Measurements from ENCODE around the gene FGFR3. TPM values are rescaled to one million over a fixed set of nuclear protein-coding genes. Genes with fewer than 3 reads are reported as not detected.
A peak's percentile ranks its signal among the peaks of the same experiment; 100 is the strongest.

Gene FGFR3
- total and polyA plus RNA-seq, 2 donors: 3.8 to 13.2 TPM

DNA sequence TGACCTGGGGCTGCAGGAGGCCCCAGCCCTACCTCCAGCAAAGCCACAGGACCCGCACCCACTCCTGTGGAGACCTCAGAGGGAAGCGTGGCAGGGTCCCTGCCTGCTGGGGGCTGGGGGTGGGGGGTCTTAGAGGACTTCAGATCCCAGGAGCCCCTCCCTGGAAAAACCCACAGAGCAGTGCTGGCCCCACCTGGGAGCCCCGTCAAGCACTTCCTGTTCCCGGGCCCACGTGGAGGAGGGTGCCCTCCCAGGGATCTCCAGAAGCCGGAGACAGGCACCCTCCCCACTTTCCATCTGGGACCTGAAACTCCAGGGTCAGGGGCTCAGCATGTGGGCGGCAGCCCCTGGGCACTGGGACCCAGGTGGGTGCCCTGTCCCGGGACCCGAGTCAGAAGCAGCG, 39.8 kb upstream of the FGFR3 start:
- peaks cover 9 to 50% of the 10 kb centered on the region in 2 donors for H3K4me1 ChIP-seq (ENCODE audit: control insufficient read depth in 2 of 2, insufficient read depth in 2 of 2, low read length in 2 of 2)
- 66% methylated on average over 10 of the region's 10 CpGs for WGBS

DNA sequence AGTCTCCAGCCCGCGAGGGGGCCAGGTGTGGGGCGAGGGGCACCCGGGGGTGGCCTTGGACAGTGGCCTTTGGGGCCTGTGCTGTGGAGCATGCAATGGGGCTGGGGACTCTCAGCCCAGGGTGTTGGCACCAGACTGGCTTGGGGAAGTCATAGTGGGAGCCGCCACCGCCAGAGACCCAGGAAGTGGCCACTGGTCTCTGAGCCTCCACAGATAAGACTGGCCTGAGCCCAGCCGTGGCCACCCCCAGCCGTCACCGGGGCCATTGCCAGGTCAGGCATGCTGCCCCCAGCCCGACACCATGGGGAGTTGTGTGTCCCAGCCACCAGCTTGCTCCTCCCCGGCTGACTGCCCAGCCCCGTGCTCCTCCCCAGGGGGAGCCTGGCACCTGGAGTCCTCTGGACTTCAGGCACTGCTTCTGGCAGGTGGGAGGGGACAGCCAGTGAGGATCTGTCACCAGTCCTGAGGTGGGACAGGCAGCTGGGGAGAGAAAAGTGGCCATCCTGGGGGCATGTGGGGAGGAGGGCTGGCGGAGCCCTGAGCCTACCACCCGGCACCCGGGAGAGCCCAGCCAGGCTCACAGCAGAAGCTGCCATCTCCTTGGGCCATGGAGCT, 39.3 kb upstream of the FGFR3 start:
- Histone ChIP-seq H3K4me3 (ENCODE audit: low read length in 2 of 2) (no peak overlapping the region), H3K27ac (ENCODE audit: low read depth in 1 of 2, low read length in 1 of 2) (peak overlapping the region in 1 of 2 donors; percentile 17), H3K27me3 (ENCODE audit: control insufficient read depth in 2 of 2, insufficient read depth in 1 of 2, low read length in 1 of 2) (no peaks in the 10 kb centered on the region), H3K4me1 (ENCODE audit: control insufficient read depth in 2 of 2, insufficient read depth in 2 of 2, low read length in 2 of 2) (peaks cover 9 to 45% of the 10 kb centered on the region in 2 donors), H3K9me3 (ENCODE audit: control insufficient read depth in 2 of 2, insufficient read depth in 1 of 2, low read length in 1 of 2) (no peaks in the 10 kb centered on the region), H3K36me3 (ENCODE audit: control insufficient read depth in 2 of 2, insufficient read depth in 2 of 2, low read length in 1 of 2) (no peaks in the 10 kb centered on the region)
- DNase-seq (ENCODE audit: low read depth in 6 of 9, low spot score in 9 of 9): no peak
- 94% methylated on average over 15 of the region's 15 CpGs for WGBS

More for the DNA sequence above, 39.8 kb upstream of the FGFR3 start:
- H3K27ac ChIP-seq (ENCODE audit: low read depth in 1 of 2, low read length in 1 of 2): peak overlapping the region; percentile 26 to 64
- DNase-seq (ENCODE audit: low read depth in 6 of 9, low spot score in 9 of 9): no peak
- H3K9me3 ChIP-seq (ENCODE audit: control insufficient read depth in 2 of 2, insufficient read depth in 1 of 2, low read length in 1 of 2): no peaks in the 10 kb centered on the region
- no peaks in the 10 kb centered on the region for H3K36me3 ChIP-seq (ENCODE audit: control insufficient read depth in 2 of 2, insufficient read depth in 2 of 2, low read length in 1 of 2)
- no peak overlapping the region for H3K4me3 ChIP-seq (ENCODE audit: low read length in 2 of 2)
- H3K27me3 ChIP-seq (ENCODE audit: control insufficient read depth in 2 of 2, insufficient read depth in 1 of 2, low read length in 1 of 2): peaks cover 0 to 3% of the 10 kb centered on the region in 2 donors

- no peaks in the 10 kb centered on the region for H3K36me3 ChIP-seq (ENCODE audit: control insufficient read depth in 2 of 2, insufficient read depth in 2 of 2, low read length in 1 of 2)
- no peaks in the 10 kb centered on the region for H3K27me3 ChIP-seq (ENCODE audit: control insufficient read depth in 2 of 2, insufficient read depth in 1 of 2, low read length in 1 of 2)
- H3K4me3 ChIP-seq (ENCODE audit: low read length in 2 of 2): no peak overlapping the region
- 66% methylated on average over 5 of the region's 5 CpGs for WGBS
- DNase-seq (ENCODE audit: low read depth in 6 of 9, low spot score in 9 of 9): no peak
- no peaks in the 10 kb centered on the region for H3K9me3 ChIP-seq (ENCODE audit: control insufficient read depth in 2 of 2, insufficient read depth in 1 of 2, low read length in 1 of 2)
- peaks cover 9 to 44% of the 10 kb centered on the region in 2 donors for H3K4me1 ChIP-seq (ENCODE audit: control insufficient read depth in 2 of 2, insufficient read depth in 2 of 2, low read length in 2 of 2)
- H3K27ac ChIP-seq (ENCODE audit: low read depth in 1 of 2, low read length in 1 of 2): no peak overlapping the region
Measured at GRCh38 chr4:1754336-1754735, 38.8 kb upstream of the FGFR3 start.

DNA sequence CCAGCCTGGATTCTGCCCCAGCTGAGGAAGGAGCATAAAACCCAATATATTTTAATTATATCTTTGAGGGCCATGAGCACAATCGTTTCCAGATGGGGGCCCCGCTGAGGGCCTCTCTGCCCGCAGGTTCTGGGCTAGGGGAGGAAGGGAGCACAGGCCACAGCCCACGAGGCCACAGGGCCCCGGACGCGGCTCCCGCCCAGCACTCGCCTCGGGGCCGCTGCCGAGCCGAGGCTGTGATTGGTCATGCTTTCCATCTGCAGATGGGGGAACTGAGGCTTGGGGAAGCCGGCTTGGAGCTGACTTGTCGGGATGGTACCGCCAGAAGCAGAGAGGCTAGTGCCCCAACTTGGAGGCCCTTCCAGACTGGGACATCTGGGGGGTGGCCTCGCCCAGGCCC, 37.8 kb upstream of the FGFR3 start:
- H3K4me3 ChIP-seq (ENCODE audit: low read length in 2 of 2): no peak overlapping the region
- peaks cover 0 to 2% of the 10 kb centered on the region in 2 donors for H3K27me3 ChIP-seq (ENCODE audit: control insufficient read depth in 2 of 2, insufficient read depth in 1 of 2, low read length in 1 of 2)
- no peak overlapping the region for H3K27ac ChIP-seq (ENCODE audit: low read depth in 1 of 2, low read length in 1 of 2)
- 91% methylated on average over 17 of the region's 17 CpGs for WGBS
- no peaks in the 10 kb centered on the region for H3K9me3 ChIP-seq (ENCODE audit: control insufficient read depth in 2 of 2, insufficient read depth in 1 of 2, low read length in 1 of 2)
- H3K36me3 ChIP-seq (ENCODE audit: control insufficient read depth in 2 of 2, insufficient read depth in 2 of 2, low read length in 1 of 2): no peaks in the 10 kb centered on the region
- H3K4me1 ChIP-seq (ENCODE audit: control insufficient read depth in 2 of 2, insufficient read depth in 2 of 2, low read length in 2 of 2): peaks cover 9 to 46% of the 10 kb centered on the region in 2 donors
- DNase-seq (ENCODE audit: low read depth in 6 of 9, low spot score in 9 of 9): no peak

GRCh38 chr4:1756079-1756478, 37.0 kb upstream of the FGFR3 start:
- no peaks in the 10 kb centered on the region for H3K9me3 ChIP-seq (ENCODE audit: control insufficient read depth in 2 of 2, insufficient read depth in 1 of 2, low read length in 1 of 2)
- H3K27me3 ChIP-seq (ENCODE audit: control insufficient read depth in 2 of 2, insufficient read depth in 1 of 2, low read length in 1 of 2): peaks cover 0 to 2% of the 10 kb centered on the region in 2 donors
- H3K4me3 ChIP-seq (ENCODE audit: low read length in 2 of 2): no peak overlapping the region
- H3K36me3 ChIP-seq (ENCODE audit: control insufficient read depth in 2 of 2, insufficient read depth in 2 of 2, low read length in 1 of 2): no peaks in the 10 kb centered on the region
- DNase-seq (ENCODE audit: low read depth in 6 of 9, low spot score in 9 of 9): no peak
- H3K4me1 ChIP-seq (ENCODE audit: control insufficient read depth in 2 of 2, insufficient read depth in 2 of 2, low read length in 2 of 2): peaks cover 9 to 45% of the 10 kb centered on the region in 2 donors
- H3K27ac ChIP-seq (ENCODE audit: low read depth in 1 of 2, low read length in 1 of 2): no peak overlapping the region
- 84% methylated on average over 18 of the region's 18 CpGs for WGBS

- H3K4me1 ChIP-seq (ENCODE audit: control insufficient read depth in 2 of 2, insufficient read depth in 2 of 2, low read length in 2 of 2): peaks cover 9 to 35% of the 10 kb centered on the region in 2 donors
- no peak overlapping the region for H3K27ac ChIP-seq (ENCODE audit: low read depth in 1 of 2, low read length in 1 of 2)
- no peak for DNase-seq (ENCODE audit: low read depth in 6 of 9, low spot score in 9 of 9)
- no peaks in the 10 kb centered on the region for H3K9me3 ChIP-seq (ENCODE audit: control insufficient read depth in 2 of 2, insufficient read depth in 1 of 2, low read length in 1 of 2)
- WGBS: 92% methylated on average over 20 of the region's 20 CpGs
- peaks cover 4 to 9% of the 10 kb centered on the region in 2 donors for H3K27me3 ChIP-seq (ENCODE audit: control insufficient read depth in 2 of 2, insufficient read depth in 1 of 2, low read length in 1 of 2)
- no peak overlapping the region for H3K4me3 ChIP-seq (ENCODE audit: low read length in 2 of 2)
- H3K36me3 ChIP-seq (ENCODE audit: control insufficient read depth in 2 of 2, insufficient read depth in 2 of 2, low read length in 1 of 2): no peaks in the 10 kb centered on the region
Measured at GRCh38 chr4:1756893-1757779, 36.0 kb upstream of the FGFR3 start.

DNA sequence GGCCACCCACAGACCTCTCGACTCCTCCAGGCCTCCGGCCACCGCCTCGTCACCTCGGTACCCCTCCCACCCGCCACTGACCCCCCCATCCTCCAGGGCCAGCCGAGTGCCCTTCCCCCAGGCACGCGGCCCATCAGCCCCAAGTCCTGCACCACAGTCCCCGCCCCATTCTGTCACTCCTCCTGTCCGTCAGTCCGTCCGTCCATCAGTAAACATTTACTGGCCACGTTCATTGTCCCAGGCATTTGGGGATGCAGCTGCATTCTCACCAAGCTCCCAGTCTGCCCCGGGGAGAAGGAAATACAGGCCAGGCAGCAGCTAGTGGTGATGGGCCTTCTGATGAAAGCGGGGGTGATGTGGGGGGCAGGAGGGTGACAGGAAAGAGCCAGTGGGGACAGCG, 35.3 kb upstream of the FGFR3 start:
- no peak for DNase-seq (ENCODE audit: low read depth in 6 of 9, low spot score in 9 of 9)
- Histone ChIP-seq H3K27ac (ENCODE audit: low read depth in 1 of 2, low read length in 1 of 2) (no peak overlapping the region), H3K4me1 (ENCODE audit: control insufficient read depth in 2 of 2, insufficient read depth in 2 of 2, low read length in 2 of 2) (peaks cover 3 to 28% of the 10 kb centered on the region in 2 donors), H3K36me3 (ENCODE audit: control insufficient read depth in 2 of 2, insufficient read depth in 2 of 2, low read length in 1 of 2) (no peaks in the 10 kb centered on the region), H3K9me3 (ENCODE audit: control insufficient read depth in 2 of 2, insufficient read depth in 1 of 2, low read length in 1 of 2) (peaks cover 0 to 2% of the 10 kb centered on the region in 2 donors), H3K4me3 (ENCODE audit: low read length in 2 of 2) (no peak overlapping the region), H3K27me3 (ENCODE audit: control insufficient read depth in 2 of 2, insufficient read depth in 1 of 2, low read length in 1 of 2) (peaks cover 11 to 16% of the 10 kb centered on the region in 2 donors)
- 91% methylated on average over 17 of the region's 17 CpGs for WGBS

GRCh38 chr4:1758306-1759121, 34.6 kb upstream of the FGFR3 start:
- Histone ChIP-seq H3K27ac (ENCODE audit: low read depth in 1 of 2, low read length in 1 of 2) (no peak overlapping the region), H3K27me3 (ENCODE audit: control insufficient read depth in 2 of 2, insufficient read depth in 1 of 2, low read length in 1 of 2) (peaks cover 17 to 23% of the 10 kb centered on the region in 2 donors), H3K36me3 (ENCODE audit: control insufficient read depth in 2 of 2, insufficient read depth in 2 of 2, low read length in 1 of 2) (no peaks in the 10 kb centered on the region), H3K9me3 (ENCODE audit: control insufficient read depth in 2 of 2, insufficient read depth in 1 of 2, low read length in 1 of 2) (peaks cover 0 to 2% of the 10 kb centered on the region in 2 donors), H3K4me3 (ENCODE audit: low read length in 2 of 2) (no peak overlapping the region), H3K4me1 (ENCODE audit: control insufficient read depth in 2 of 2, insufficient read depth in 2 of 2, low read length in 2 of 2) (peaks cover 0 to 22% of the 10 kb centered on the region in 2 donors)
- 94% methylated on average over 27 of the region's 27 CpGs for WGBS
- DNase-seq (ENCODE audit: low read depth in 6 of 9, low spot score in 9 of 9): no peak
